Kidney tubule cell (primary cell): ENCODE measurements around the gene RHOH.

Experiments
- DNase-seq: peaks from one replicate; pipeline ENCODE4 v3.0.0-alpha.2; 2018; ENCODE audit warnings: low spot score

The RHOH gene

DNA sequence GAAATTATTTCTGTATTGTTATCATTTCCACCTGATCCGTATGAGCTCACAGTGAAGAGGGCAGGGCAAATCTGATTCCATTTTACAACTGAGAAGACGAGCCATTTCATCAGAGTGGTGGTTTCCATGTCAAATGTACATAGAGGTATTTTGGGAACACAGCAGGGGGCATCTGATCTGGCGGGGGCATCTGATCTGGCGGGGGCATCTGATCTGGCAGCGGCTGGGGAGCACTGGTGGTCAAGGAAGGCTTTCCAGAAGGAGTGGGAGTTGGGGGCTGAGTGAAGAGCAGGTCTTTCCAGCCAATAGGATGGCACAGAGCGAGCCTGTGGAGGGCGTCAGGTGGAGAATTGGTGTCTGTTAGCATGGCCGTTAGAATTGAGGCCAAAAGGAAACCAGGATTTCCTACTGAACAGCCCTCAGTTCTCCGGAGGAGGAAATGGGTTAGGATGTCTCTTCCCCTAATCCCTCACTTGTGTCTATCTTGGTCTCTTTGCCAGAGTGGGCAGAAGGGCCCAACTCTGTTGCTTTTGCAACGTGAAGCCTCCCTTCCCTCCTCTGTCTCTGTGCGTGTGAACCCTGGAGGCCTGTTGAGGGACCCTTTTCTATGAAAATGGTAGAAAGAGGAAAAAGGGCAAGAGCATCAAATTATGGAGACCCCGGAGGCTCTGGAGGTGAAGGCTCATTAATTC is 41.3 kb downstream of the RHOH start:
- no peak for DNase-seq

- no peak for DNase-seq
These were observed 42.1 kb downstream of the RHOH start for GRCh38 chr4:40238700-40239548.

GRCh38 chr4:40240040-40240653 is 43.3 kb downstream of the RHOH start:
- DNase-seq = no peak

GRCh38 chr4:40241026-40241425 is 44.2 kb downstream of the RHOH start:
- no peak for DNase-seq

DNA sequence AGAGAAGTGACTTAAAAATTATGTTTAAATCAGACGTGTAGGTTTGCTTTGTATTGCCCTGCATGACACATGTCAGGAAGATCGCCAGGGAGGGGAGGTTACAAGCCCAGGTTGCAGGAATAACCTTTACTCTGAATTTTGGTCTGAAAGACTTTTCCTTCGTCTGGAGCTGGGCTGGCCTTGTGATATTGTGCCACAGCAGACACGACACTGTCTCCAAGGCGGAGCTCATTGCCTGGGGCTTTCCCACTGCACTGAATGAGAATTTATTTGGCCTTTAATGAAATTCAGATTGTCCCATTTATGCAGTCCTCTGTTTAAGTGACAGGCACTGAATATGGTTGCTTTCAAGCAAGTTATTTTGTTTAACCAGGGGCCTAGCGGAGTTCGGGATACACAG is 45.1 kb downstream of the RHOH start:
- no peak for DNase-seq

DNA sequence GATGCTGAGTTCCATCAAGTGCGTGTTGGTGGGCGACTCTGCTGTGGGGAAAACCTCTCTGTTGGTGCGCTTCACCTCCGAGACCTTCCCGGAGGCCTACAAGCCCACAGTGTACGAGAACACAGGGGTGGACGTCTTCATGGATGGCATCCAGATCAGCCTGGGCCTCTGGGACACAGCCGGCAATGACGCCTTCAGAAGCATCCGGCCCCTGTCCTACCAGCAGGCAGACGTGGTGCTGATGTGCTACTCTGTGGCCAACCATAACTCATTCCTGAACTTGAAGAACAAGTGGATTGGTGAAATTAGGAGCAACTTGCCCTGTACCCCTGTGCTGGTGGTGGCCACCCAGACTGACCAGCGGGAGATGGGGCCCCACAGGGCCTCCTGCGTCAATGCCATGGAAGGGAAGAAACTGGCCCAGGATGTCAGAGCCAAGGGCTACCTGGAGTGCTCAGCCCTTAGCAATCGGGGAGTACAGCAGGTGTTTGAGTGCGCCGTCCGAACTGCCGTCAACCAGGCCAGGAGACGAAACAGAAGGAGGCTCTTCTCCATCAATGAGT is 46.6 kb downstream of the RHOH start:
- DNase-seq = no peak

DNA sequence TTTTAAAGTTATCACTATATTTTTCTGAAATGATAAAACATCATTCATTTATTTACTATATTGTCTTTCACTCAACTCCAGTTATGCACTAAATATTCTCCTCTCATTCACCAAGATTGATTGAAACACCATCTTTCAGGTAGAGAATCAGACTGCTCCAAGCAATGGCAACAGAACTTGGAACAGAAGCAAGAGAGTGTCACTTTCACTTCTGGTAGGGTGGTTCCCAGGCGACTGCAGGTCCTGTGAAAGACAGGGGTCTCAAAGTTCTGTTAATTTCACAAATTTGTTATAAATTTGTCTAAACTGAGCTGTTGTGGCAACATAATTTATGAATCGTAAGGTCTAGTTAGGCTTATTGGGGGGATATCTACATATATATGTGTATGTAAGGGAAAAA is 47.8 kb downstream of the RHOH start:
- DNase-seq = no peak

- no peak for DNase-seq
These were observed 48.7 kb downstream of the RHOH start for GRCh38 chr4:40245550-40245949.

- no peak for DNase-seq
These were observed 49.4 kb downstream of the RHOH start for GRCh38 chr4:40246011-40246900.

DNA sequence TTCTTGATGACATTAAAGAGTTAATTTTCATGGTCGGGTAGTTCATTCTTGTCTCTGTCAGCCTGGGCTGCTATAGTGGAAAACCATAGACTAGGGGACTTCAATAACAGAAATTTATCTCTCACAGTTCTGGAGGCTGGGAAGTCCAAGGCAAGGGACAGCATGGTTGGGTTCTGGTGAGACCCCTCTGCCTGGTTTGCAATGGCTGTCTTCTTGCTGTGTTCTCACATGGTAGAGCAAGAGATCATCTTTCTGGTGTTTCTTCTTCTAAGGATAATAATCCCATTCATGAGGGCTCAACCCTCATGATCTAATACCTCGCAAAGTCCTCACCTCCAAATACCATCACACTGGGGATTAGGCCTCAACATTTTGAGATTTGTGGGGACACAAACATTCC is 50.1 kb downstream of the RHOH start:
- DNase-seq = no peak

DNA sequence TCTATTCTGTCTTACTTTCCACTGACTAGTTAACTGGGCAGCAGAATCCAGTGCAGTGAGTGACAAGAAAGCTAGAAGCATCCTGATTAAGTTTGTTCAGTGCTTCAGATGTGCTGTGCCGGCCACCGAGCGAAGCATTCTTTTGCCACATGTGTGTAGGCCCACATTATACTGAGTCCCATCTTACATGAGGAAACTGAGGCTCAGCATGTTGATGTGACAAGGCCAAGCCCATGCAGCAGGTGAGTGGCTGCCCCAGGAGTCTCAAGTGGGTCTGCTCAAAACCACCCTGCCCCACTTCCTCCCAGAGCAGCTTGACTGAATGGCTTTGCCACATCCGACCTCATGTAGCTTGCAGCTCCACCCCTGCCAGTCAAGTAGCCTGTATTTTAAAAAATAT is 50.5 kb downstream of the RHOH start:
- DNase-seq = no peak

- peak; percentile 89 for DNase-seq
These were observed 54.5 kb downstream of the RHOH start for GRCh38 chr4:40251366-40251765.

DNA sequence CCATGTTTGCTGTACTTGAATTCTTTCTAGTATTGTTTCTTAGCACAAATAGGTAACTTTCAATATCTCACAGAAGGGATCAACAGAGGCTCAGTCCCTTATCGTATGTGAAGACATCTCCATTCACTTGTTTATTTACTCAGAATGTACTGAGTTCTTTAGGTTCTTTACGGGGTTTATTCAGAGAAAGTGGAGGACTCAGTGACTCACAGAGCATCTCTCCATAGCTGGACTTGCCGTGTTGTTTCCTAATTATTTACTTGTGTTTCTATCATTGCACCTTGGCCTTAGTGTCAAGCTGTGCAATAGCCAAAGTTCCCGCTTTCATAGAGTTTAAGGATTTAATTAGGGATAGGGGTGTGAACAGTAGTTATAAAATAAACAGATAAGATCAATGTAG is 57.1 kb downstream of the RHOH start:
- no peak for DNase-seq

DNA sequence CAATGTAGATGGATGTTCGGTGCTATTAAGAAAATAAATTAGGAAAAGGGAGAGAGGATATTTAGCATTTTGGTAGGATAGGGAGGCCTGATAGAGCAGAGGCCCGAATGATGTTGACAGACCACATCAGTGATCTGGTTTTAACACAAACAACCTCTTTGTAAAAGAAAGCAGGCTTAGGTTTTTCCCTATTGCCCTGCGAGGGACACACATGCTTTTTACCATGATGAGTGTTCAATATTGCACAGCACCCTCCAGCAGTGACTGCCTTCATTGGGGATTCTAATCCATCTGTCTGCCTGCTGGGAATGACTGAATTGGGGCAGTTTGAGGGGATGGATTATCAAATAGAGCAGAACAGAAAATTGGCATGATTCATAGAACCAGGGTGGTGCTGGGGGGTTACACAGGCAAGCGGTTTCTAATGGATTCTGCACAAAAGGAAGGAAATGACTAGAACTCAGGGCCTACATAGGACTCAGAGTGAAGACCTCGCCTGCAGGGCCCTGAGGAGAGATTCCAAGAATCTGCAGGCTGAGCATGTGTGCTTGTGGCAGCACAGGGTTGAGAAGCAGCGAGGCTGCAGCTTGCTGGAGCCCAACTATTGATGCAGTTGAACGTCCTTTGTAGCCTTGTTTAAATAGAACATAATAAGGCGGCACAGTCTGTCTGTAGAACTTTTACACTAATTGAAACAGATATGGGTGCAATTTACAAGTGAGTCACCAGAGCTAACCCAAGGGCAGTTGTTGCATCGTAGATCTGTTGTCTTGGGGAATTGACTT is 58.0 kb downstream of the RHOH start:
- DNase-seq = peak; percentile 35

DNA sequence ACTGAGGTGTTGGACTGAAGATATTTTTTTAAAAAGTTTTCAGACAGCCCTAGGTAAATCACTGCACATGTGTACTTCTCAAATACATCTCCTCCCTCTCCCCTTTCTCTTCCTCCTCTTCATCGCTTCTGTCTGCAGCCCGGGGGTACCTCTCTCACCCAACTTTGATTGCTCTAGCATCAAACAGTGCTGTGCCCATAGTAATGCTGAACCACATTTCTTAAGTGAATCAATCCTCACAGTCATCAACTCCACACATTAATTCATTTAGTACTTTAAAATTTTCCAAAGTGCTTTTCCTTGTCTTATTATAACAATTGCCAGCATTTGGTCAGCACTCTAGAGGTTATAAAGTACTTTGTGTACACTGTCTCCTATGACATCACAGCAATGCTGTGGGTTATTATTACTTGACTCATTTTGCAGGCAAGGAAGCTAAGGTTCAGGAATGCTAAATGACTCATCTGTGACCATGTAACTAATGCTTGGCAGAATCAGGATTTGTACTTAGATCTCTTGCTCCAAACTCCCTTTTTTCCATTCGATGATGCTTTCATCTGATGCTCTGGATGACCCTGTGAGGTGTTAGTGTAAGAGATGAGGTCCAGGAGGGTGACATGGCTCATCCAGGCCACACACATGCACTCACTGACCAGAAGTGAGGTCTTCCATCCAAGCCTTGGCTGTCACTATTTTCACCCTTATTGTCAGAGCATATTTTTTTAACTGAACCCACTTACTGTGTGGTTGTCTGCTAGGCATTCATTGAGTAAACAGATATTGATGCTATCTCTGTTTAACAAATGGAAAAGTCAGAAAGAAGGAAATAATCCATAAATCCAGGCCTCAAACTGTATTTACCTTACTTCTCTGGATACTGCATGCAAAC is 58.8 kb downstream of the RHOH start:
- DNase-seq = peak; percentile 93

- DNase-seq = no peak
These were observed 59.5 kb downstream of the RHOH start for GRCh38 chr4:40256329-40256728.

DNA sequence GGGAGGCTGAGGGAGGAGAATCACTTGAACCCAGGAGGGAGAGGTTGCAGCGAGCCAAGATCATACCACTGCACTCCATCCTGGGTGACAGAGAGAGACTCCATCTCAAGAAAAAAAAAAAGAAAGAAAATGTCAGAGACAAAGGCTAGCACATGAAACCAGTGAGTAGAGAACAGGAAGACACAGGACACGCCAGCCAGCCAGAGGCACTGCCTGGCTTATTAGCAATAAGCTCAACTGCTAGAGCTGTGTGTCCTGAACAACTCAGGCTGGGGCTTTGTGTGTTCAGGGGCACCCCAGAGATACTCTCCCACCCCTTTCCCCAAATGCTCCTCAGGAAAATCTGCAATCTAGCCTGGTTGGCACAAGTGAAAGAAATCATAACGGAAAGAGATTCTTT is 60.0 kb downstream of the RHOH start:
- DNase-seq = no peak

- DNase-seq = no peak
These were observed 61.8 kb downstream of the RHOH start for GRCh38 chr4:40258627-40259026.

DNA sequence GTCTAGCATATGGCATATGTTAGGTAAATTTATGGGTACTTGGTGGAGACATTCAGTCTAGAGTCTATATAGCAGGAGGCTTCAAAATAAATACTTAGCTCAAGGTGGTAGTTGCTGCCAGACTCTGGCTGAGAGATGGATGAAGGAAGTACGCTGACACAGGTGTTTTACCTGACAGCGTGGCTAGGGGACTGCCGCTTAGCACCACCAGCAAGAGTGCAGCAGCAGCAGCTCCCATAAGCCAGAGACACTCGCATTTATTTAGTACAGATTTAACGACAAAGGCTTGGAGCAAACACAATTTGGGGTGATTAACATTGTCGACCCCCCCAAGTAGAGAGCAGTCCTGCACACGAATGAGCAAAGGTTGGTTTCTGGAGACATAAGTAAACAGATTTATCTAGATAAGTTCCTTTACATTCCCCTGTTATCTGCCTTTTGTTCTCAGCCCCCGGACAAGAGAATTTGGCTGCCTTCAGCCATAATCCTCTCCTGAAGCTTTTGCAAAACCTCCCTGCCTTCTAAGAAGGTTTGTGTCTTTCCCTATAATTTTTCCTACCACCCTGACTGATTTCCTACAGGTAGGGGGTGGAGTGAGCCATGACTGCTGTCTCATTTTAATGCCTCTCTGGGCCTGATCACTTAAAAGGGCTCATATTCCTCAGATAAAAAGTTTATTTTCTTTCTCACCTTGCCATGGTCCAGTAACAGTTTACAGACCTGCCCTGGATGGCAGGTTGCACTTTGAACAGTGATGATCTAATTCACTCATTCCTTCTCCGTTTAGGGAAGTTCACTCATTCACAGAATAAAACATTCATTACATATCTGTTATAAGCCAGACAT is 64.6 kb downstream of the RHOH start:
- peak; percentile 10 for DNase-seq
